Hepatocyte (in vitro differentiated cells): ENCODE results near the gene STX7.

Source experiments
- CTCF ChIP-seq: fragments of 200-600 bp; sonication (generic); IDR thresholded peaks from 2 replicates; pipeline ENCODE4 v1.5.1; 2016; ENCODE audit warnings: antibody characterized with exemption, mild to moderate bottlenecking; ENCODE audit not compliant: poor library complexity
- EZH2 ChIP-seq: fragments of 200-600 bp; sonication (generic); IDR thresholded peaks from 2 replicates; pipeline ENCODE4 v1.6.1; 2016; ENCODE audit warnings: antibody characterized with exemption, mild to moderate bottlenecking, borderline replicate concordance

GRCh38 chr6:132478266-132478665 lies 34.6 kb downstream of the STX7 start:
- TF ChIP-seq EZH2 (no peak), CTCF (no peak)
